Heart left ventricle (tissue), 13 donors: ENCODE results near the gene HRG.

Experiments used
- CTCF ChIP-seq, 12 donors: fragments of 200-600 bp; sonication (generic) in 4 of 12; IDR thresholded peaks; one replicate each; pipeline versions ENCODE4 v1.5.0 to v1.8.0; 2018 to 2022; ENCODE audit warnings: antibody characterized with exemption in 12 of 12, mild to moderate bottlenecking in 5 of 12
- POLR2A ChIP-seq, 2 donors: fragments of 450-650 bp; IDR thresholded peaks; one replicate each; pipeline ENCODE4 v1.6.1; 2017; ENCODE audit warnings: antibody characterized with exemption in 2 of 2, mild to moderate bottlenecking in 2 of 2, moderate library complexity in 2 of 2
- donor health status: ischemic (EF 13 %, LVEDD 7.1; RV severe dilation, severe dysfunction).
- donor health status: DM: no; HTN: yes; CAD: no.
- donor health status: DM: no; HTN: no; CAD: no.
- donor health status: ischemic (EF 25% LVEDD 6.9; RV normal size, moderate dysfunction).
- donor health status: ischemic (EF 25% LVEDD 5.7; RV mildly dilated, moderate dysfunction).
- donor health status: ischemic (EF 35%, LVEDD 5.7; RV mildly dilated, moderate dysfunction).
- donor health status: nonischemic (EF 11% LVEDD 7.7; RV severe dilation, severe dysfunction).
- donor health status: DM: yes; HTN: yes; CAD: no.
- donor health status: PGD.
- donor health status: ischemic (EF 29% LVEDD 5.4; RV normal size, mild dysfunction).
- donor health status: nonischemic (EF 23%, LVEDD 6.1; RV moderate dilation, normal function).

- TF ChIP-seq CTCF (IDR thresholded peaks at IDR 0.05) (no peak), POLR2A (IDR thresholded peaks at IDR 0.05) (no peak)
Observed at GRCh38 chr3:186700267-186700666, 34.5 kb downstream of the HRG start.
